NCI-H2227 treated with DMSO at 0.1 percent for 48 hours (cell line): ENCODE results near the gene ICOSLG.
"Not testable (repeated sequence)": the region's sequence is repeated elsewhere in the genome, so short reads cannot be mapped to it uniquely, and the experiment has no call there.

ENCODE experiments used
- DNase-seq: peaks from one replicate; lab custom pipeline; 2025; lab: John Stamatoyannopoulos, UW

The ICOSLG gene

DNA sequence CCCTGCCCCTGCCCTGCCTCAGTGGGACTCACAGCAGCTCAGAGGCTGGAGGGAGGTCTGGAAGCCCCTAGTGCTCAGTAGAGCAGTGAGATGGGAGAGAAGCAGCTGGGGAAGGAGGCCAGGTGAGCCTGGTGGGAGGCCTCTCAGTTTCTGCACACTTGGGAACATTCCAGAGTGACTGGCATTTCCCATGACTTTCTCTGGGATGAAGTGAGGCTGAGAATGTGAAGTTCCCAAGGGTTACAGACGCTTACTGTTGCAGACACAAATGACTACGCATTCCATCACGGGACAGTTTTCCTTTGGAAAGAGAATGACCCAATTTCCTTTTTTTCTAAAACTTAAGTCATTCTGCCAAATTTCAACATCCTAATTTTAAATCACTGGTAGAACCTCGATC lies 59.2 kb downstream of the ICOSLG start:
- not testable (repeated sequence) for DNase-seq

GRCh38 chr21:44176127-44176526 lies 64.6 kb downstream of the ICOSLG start:
- not testable (repeated sequence) for DNase-seq

DNA sequence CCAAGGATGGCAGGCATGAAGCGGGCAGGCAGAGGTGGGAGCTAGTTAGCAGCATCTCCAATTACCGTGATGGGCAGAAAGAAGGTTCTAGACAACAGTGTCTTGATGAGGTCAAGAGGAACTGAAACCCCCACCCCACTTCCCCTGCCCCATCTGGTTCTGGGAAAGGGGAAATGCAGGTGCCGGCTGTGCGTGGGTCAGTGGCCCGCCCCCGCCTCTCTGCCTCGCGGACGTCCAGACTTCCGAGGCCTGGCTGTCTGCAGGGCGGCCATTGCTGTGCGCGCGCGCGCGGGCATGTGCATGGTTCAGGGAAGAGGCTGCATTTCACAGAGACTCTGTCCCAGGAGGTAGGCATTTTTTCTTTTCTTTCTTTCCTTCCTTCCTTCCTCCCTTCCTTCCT lies 65.6 kb downstream of the ICOSLG start:
- not testable (repeated sequence) for DNase-seq
